ENCODE data around the gene BTBD16.
A peak's percentile ranks its signal among the peaks of the same experiment; 100 is the strongest.

The BTBD16 gene

GRCh38 chr10:122347170-122347841 lies 76.2 kb downstream of the BTBD16 start:
- peak; percentile 31 for DNase-seq

GRCh38 chr10:122348512-122348911 lies 77.4 kb downstream of the BTBD16 start:
- peak; percentile 91 for DNase-seq

GRCh38 chr10:122348935-122349361 lies 77.9 kb downstream of the BTBD16 start:
- DNase-seq = peak; percentile 77

GRCh38 chr10:122349758-122350369 lies 78.8 kb downstream of the BTBD16 start:
- DNase-seq = peak; percentile 50

GRCh38 chr10:122350893-122351292 lies 79.8 kb downstream of the BTBD16 start:
- DNase-seq = no peak

- DNase-seq = no peak
Measured at GRCh38 chr10:122352817-122353525, 81.9 kb downstream of the BTBD16 start.

GRCh38 chr10:122354383-122354782 lies 83.3 kb downstream of the BTBD16 start:
- DNase-seq = no peak

GRCh38 chr10:122357685-122358084 lies 86.6 kb downstream of the BTBD16 start:
- no peak for DNase-seq

GRCh38 chr10:122359621-122360020 lies 88.5 kb downstream of the BTBD16 start:
- no peak for DNase-seq

GRCh38 chr10:122361046-122361445 lies 90.0 kb downstream of the BTBD16 start:
- DNase-seq = no peak

GRCh38 chr10:122362031-122362592 lies 91.0 kb downstream of the BTBD16 start:
- DNase-seq = no peak

GRCh38 chr10:122362621-122363020 lies 91.5 kb downstream of the BTBD16 start:
- peak; percentile 65 for DNase-seq

GRCh38 chr10:122363311-122363710 lies 92.2 kb downstream of the BTBD16 start:
- no peak for DNase-seq

- no peak for DNase-seq
Measured at GRCh38 chr10:122363722-122364463, 92.8 kb downstream of the BTBD16 start.

- DNase-seq = no peak
Measured at GRCh38 chr10:122368502-122369254, 97.6 kb downstream of the BTBD16 start.

GRCh38 chr10:122373108-122373507 lies 102.0 kb downstream of the BTBD16 start:
- DNase-seq = no peak

- peak; percentile 59 for DNase-seq
Measured at GRCh38 chr10:122373721-122374120, 102.6 kb downstream of the BTBD16 start.

- peak; percentile 99 for DNase-seq
Measured at GRCh38 chr10:122374237-122374858, 103.3 kb downstream of the BTBD16 start, which contains the start of gene PLEKHA1. Gene PLEKHA1 (plus strand): TSS chr10:122374708. CDS start chr10:122393201, 18,493 bp downstream.

GRCh38 chr10:122374859-122375678 lies 104.0 kb downstream of the BTBD16 start:
- peak; percentile 88 for DNase-seq

GRCh38 chr10:122375679-122376160 lies 104.6 kb downstream of the BTBD16 start:
- peak; percentile 40 for DNase-seq

Data from DMS53 (cell line).